Testis (tissue), 2 donors: ENCODE data around the gene SMIM3.
"Not testable (repeated sequence)": the region's sequence is repeated elsewhere in the genome, so short reads cannot be mapped to it uniquely, and the experiment has no call there.

ENCODE experiments used
- CTCF ChIP-seq, 3 experiments: fragments of 450-650 bp in 2 of 3; fragments of 200-600 bp in 1 of 3; sonication (generic) in 1 of 3; IDR thresholded peaks; one replicate each; pipeline ENCODE4 v1.5.1; 2016 to 2019; ENCODE audit warnings: antibody characterized with exemption in 3 of 3, mild to moderate bottlenecking in 2 of 3, moderate library complexity in 1 of 3
- POLR2A ChIP-seq: fragments of 450-650 bp; IDR thresholded peaks from one replicate; pipeline ENCODE4 v1.6.1; 2017; ENCODE audit warnings: antibody characterized with exemption, mild to moderate bottlenecking, moderate library complexity

- not testable (repeated sequence) for TF ChIP-seq CTCF (IDR thresholded peaks at IDR 0.05); POLR2A
Observed at GRCh38 chr5:150793423-150793888, 14.9 kb downstream of the SMIM3 start.
